Measurements from ENCODE around the gene RYR3.

Gene RYR3

GRCh38 chr15:33782966-33783365, 472.2 kb downstream of the RYR3 start:
- H3K9me3 ChIP-seq (ENCODE audit: control insufficient read depth, insufficient read depth, low read depth, low read length) = no peaks in the 10 kb centered on the region
- H3K4me3 ChIP-seq (ENCODE audit: low read depth, low read length) = no peak overlapping the region
- TF ChIP-seq BCL6B (tag by site-specific recombination; IDR thresholded peaks at IDR 0.05) (no peak), PATZ1 (tag by site-specific recombination; IDR thresholded peaks at IDR 0.05) (no peak), SP3 (tag by site-specific recombination; IDR thresholded peaks at IDR 0.05) (no peak), ZNF24 (tag by site-specific recombination; IDR thresholded peaks at IDR 0.05) (no peak), ZNF366 (tag by site-specific recombination; conservative IDR thresholded peaks at IDR 0.05) (no peak), ZNF621 (tag by site-specific recombination; IDR thresholded peaks at IDR 0.05) (no peak), ZNF202 (tag by site-specific recombination; IDR thresholded peaks at IDR 0.05; ENCODE audit: borderline replicate concordance) (no peak), HOXA7 (CRISPR knock-in tag; IDR thresholded peaks at IDR 0.05; ENCODE audit: borderline replicate concordance) (no peak), ZEB2 (tag by site-specific recombination; IDR thresholded peaks at IDR 0.05) (no peak), ZNF571 (tag by site-specific recombination; IDR thresholded peaks at IDR 0.05) (no peak), PBX3 (CRISPR knock-in tag; IDR thresholded peaks at IDR 0.05) (no peak)
- no peaks in the 10 kb centered on the region for H3K4me1 ChIP-seq (ENCODE audit: control insufficient read depth, insufficient read depth, low read length)
- no peaks in the 10 kb centered on the region for H3K36me3 ChIP-seq (ENCODE audit: control insufficient read depth in 2 of 2, insufficient read depth in 1 of 2, low read length in 2 of 2)
- H3K27ac ChIP-seq (ENCODE audit: extremely low read depth, low read depth, low read length) = no peak overlapping the region
- ChIA-PET CTCF (no interaction called here), POLR2A (no interaction called here)

GRCh38 chr15:33785366-33785765, 474.6 kb downstream of the RYR3 start:
- Histone ChIP-seq H3K27ac (ENCODE audit: extremely low read depth, low read depth, low read length) (no peak overlapping the region), H3K36me3 (ENCODE audit: control insufficient read depth in 2 of 2, insufficient read depth in 1 of 2, low read length in 2 of 2) (no peaks in the 10 kb centered on the region), H3K9me3 (ENCODE audit: control insufficient read depth, insufficient read depth, low read depth, low read length) (no peaks in the 10 kb centered on the region), H3K4me1 (ENCODE audit: control insufficient read depth, insufficient read depth, low read length) (no peaks in the 10 kb centered on the region), H3K4me3 (ENCODE audit: low read depth, low read length) (no peak overlapping the region)
- TF ChIP-seq WT1 (tag by site-specific recombination; IDR thresholded peaks at IDR 0.05) (no peak), ZBTB44 (tag by site-specific recombination; IDR thresholded peaks at IDR 0.05) (no peak), PRDM1 (tag by site-specific recombination; IDR thresholded peaks at IDR 0.05) (no peak)
- POLR2A ChIA-PET = no interaction called here
- CTCF ChIA-PET = no interaction called here

GRCh38 chr15:33788906-33789540, 478.3 kb downstream of the RYR3 start:
- POLR2A ChIA-PET = no interaction called here
- H3K9me3 ChIP-seq (ENCODE audit: control insufficient read depth, insufficient read depth, low read depth, low read length) = no peaks in the 10 kb centered on the region
- CTCF ChIA-PET = no interaction called here
- H3K36me3 ChIP-seq (ENCODE audit: control insufficient read depth in 2 of 2, insufficient read depth in 1 of 2, low read length in 2 of 2) = no peaks in the 10 kb centered on the region
- H3K4me1 ChIP-seq (ENCODE audit: control insufficient read depth, insufficient read depth, low read length) = no peaks in the 10 kb centered on the region
- H3K4me3 ChIP-seq (ENCODE audit: low read depth, low read length) = no peak overlapping the region
- no peak overlapping the region for H3K27ac ChIP-seq (ENCODE audit: extremely low read depth, low read depth, low read length)
- TF ChIP-seq ZNF121 (tag by site-specific recombination; IDR thresholded peaks at IDR 0.05) (no peak), ZNF112 (tag by site-specific recombination; IDR thresholded peaks at IDR 0.05) (no peak), ZFP41 (tag by site-specific recombination; IDR thresholded peaks at IDR 0.05; ENCODE audit: borderline replicate concordance) (no peak), YY1 (tag by site-specific recombination; IDR thresholded peaks at IDR 0.05) (no peak), ZNF16 (tag by site-specific recombination; IDR thresholded peaks at IDR 0.05; ENCODE audit: low read depth) (no peak), GLIS1 (tag by site-specific recombination; IDR thresholded peaks at IDR 0.05) (peak; percentile 27; the same call in 1 of the 2 replicates), ZBTB1 (tag by site-specific recombination; IDR thresholded peaks at IDR 0.05) (no peak), ZBTB6 (tag by site-specific recombination; IDR thresholded peaks at IDR 0.05) (no peak), SP7 (tag by site-specific recombination; IDR thresholded peaks at IDR 0.05) (no peak), ZNF544 (tag by site-specific recombination; IDR thresholded peaks at IDR 0.05) (no peak)

All from HEK293 (cell line).